ENCODE data around the gene TTLL5.

- TF ChIP-seq CREB1 (IDR thresholded peaks at IDR 0.05; ENCODE audit: low read depth) (no peak), EGR1 (IDR thresholded peaks at IDR 0.05) (no peak), FOXM1 (IDR thresholded peaks at IDR 0.05; ENCODE audit: borderline replicate concordance, low read depth) (no peak), EP300 (IDR thresholded peaks at IDR 0.05; ENCODE audit: borderline replicate concordance) (no peak)
Observed at GRCh38 chr14:75831455-75831854, 170.4 kb downstream of the TTLL5 start.
